HG03025 (cell line): Measurements from ENCODE around the gene UVSSA.
"Not testable (repeated sequence)": the region's sequence is repeated elsewhere in the genome, so short reads cannot be mapped to it uniquely, and the experiment has no call there.

Experiments used
- ATAC-seq: cut with Tn5 transposase; IDR thresholded peaks from one replicate; pipeline ENCODE4 v1.9.1; 2021; ENCODE audit warnings: mild to moderate bottlenecking, moderate library complexity; ENCODE audit not compliant: unreplicated experiment, low FRiP score

Gene UVSSA

DNA sequence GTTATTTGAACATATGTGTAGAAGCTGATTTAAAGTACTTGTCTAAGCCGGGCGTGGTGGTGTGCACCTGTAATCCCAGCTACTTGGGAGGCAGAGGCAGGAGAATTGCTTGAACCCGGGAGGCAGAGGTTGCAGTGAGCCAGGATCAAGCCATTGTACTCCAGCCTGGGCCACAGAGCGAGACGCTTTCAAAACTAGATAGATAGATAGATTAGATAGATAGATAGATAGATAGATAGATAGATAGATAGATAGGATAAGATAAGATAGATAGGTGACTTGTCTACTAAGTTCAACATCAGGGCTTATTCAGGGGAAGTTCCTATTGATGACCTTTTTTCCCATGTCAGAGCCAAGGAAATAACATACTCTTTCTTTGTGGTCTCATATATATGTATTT, 46.4 kb downstream of the UVSSA start:
- ATAC-seq, result not testable (repeated sequence)

DNA sequence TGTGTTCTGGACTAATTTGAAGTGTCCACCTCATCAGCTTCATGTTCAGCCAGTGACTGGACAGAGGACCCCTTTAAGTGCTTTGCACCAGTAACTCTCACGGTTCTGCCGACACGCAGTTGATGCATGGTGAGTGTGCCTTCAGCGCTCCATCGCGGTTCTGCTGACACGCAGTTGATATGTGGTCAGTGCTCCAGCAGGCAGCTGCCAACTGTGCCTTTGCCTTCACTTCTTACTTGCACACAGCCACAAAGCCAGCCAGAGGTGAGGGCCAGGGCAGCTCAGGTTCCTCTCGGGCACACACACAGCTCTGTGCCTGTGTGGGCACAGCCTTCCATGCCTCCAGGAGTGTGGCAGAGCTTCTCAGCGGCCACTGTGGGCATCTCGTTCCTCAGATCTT, 46.9 kb downstream of the UVSSA start:
- ATAC-seq, result no peak

DNA sequence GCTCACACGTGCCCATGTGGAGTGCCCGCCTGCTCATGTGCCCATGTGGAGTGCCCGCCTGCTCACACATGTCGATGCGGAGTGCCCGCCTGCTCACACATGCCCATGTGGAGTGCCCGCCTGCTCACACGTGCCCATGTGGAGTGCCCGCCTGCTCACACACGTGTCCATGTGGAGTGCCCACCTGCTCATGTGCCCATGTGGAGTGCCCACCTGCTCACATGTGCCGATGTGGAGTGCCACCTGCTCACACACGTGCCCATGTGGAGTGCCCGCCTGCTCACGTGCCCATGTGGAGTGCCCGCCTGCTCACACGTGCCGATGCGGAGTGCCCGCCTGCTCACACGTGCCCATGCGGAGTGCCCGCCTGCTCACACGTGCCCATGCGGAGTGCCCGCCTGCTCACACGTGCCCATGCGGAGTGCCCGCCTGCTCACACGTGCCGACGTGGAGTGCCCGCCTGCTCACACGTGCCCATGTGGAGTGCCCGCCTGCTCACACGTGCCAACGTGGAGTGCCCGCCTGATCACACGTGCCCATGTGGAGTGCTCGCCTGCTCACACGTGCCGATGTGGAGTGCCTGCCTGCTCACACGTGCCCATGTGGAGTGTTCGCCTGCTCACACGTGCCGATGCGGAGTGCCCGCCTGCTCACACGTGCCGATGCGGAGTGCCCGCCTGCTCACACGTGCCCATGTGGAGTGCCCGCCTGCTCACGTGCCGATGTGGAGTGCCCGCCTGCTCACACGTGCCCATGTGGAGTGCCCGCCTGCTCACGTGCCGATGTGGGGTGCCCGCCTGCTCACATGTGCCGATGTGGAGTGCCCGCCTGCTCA, 47.8 kb downstream of the UVSSA start:
- ATAC-seq, result not testable (repeated sequence)

DNA sequence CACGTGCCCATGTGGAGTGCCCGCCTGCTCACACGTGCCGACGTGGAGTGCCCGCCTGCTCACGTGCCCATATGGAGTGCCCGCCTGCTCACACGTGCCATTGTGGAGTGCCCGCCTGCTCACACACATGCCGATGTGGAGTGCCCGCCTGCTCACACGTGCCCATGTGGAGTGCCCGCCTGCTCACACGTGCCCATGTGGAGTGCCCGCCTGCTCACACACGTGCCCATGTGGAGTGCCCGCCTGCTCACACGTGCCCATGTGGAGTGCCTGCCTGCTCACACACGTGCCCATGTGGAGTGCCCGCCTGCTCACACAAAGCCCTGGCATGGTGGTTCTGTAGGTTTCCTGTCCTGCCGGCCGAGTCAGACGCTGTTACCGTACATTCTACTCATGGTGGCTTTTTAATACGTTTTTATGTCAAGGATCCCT, 48.4 kb downstream of the UVSSA start:
- ATAC-seq, result not testable (repeated sequence)

DNA sequence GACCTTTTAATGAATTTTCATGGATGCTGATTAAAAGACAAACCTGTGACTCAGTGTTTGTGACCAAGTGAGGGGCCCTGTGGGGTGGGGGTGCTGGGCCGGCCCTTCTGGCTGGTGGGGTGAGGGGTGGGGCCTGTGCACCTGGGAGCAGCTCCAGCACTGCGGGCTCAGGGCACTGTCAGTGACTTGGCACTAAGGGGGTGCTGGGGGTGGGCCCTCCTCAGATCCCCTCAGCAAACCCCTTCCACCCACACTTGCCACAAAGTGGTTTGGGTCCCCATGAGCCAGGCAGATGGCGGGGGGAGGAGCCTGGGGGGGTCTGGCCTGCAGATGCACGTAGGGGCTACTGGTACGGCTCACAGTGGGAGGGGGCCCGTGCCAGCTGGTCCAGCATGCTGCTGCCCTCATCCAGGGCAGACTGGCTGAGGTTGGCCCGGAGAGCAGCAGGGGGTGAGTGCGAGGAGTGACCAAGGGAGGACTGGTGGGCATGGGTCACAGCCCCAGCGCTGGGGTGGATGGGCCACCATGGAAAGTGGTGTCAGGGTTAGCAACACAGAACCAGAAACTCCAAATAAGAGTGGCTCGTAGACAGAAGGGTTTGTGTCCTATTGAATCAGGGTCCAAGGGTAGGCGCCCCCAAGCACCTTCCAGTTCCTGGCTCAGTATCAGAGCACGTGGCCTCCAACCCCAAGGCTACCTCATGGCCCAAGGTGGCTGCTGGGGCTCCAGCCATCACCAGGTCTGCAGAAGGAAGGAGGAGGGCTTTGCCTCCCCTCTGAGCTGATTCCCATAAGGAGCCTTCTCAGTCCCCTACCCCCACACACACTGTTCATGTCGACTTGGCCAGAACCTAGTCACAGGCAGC, 49.2 kb downstream of the UVSSA start:
- ATAC-seq, result no peak

DNA sequence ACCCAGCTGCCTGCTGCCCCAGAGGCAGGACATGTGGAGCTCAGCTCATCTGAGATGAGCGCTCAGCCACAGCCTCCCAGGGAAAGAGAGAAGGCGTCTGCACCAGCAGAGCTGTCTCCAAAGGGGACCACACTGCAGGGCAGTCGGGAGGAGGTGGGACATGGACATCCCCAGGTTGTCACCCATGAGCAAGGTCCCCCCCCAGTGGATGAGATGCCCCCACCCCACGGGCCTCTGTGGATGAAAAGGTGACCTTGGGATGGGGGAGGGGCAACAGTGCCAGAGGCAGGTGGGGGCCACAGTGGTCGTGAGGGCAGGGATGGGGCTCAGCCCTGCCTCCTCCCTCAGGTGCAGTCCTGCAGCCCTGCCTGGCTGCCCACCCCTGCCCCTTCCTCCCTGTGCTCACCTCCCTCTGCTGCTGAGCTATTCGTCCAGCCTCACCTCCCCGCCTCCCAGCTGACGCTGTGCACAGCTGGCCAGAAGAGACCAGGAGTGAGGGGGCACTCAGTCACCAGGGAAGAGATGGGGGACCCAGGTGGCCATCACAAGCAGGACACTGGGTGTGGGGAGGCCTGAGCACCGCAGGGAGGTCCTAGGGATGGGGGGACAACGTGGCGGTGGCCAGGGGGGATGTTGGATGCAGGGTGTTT, 49.9 kb downstream of the UVSSA start:
- no peak for ATAC-seq

DNA sequence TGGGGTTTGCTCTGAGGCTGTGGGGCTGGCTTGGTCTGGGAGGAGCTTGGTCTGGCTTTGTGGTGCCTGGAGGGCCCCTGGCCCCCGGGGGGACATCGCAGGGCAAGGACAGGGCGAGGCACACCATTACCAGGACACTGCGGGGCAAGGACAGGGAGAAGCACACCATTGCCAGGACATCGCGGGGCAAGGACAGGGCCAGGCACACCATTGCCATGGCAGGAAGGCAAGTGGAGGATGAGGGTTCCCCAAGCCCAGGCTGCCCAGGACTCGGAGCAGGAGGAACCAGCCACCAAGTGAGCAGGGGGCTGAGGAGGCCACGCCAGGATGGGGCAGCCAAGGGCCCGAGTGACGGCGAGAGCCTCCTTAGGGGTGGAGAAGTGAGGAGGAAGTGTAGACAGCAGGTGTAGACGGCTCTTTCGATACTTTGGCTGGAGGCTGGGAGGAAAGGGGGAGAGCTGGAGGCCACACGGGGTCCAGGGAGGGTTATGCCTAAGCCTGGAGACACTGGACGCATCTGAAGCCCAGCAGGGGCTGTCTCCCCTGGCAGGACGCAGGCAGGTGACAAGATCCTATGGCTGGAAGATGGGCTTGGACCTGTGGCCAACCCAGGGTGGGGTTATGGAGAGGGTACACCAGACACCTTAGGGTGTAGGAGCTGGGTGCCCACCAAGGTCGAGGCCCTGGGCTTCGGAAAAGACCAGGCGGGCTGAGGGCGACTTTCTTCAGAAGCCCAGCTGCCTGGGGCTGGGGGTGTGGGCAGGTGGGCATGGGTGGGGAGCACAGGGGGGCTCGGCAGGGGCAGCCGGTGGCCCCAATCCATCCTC, 51.9 kb downstream of the UVSSA start:
- ATAC-seq, result no peak

DNA sequence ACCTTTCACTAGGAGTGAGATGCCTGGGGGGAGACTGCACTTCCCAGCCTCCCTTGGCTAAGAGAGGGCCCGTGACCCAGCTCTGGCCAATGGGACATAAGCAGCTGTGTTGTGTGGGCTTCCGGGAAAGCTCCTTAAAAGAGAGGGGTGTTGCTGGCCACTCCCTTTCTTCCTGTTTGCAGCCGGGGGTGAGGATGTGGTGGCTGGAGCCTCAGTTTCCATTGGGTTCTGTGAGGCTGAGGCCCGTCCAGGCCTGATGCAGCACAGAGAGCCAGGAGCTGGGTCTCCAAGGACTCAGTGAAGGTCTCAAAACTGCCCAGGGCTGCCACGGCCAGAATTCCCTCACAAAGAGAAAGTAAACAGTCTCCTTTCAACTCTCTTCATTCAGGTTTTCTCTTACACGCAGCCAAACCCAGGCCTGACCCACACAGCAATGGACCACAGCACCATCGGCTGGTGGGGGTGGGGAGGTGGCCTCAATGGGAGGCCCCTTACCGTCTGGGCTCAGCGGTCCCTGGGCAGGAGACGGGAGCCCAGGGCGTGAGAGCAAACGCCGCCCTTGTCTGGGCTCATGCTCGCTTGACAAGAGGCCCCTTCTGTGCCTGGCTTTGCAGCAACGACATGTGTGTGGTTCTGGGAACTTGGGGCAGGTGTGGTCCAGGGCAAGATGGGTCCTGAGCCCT, 52.6 kb downstream of the UVSSA start:
- no peak for ATAC-seq

DNA sequence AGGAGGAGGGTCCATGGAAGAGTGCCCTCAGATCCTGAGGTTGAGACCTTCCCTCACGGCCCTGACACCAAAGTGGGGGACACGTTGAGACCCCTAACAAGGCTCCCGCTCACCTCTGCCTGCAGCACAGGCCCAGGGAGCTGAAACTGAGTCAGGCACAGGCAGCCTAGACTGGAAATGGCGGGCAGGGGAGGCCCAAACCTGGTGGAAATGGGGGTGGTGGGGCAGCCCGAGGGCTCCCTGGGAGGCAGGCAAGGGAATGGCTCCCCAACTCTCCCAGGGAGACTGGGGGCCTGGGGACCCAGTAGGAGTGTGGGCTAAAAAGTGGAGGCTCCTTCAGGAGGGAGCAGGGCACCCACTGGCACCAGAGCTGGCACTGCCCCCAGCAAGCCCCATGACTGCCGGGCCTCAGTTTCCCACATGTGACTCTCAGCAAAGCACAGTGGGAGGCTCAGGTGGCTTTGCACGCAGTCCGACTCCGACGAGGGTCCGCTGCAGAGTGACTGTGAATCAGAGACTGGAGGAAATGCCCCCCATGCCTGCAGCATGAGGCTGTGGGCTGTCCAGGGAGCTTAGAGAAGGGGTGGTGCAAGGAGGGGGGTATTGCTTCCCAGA, 53.3 kb downstream of the UVSSA start:
- no peak for ATAC-seq

- no peak for ATAC-seq
Measured at GRCh38 chr4:1400831-1401408, 53.9 kb downstream of the UVSSA start.

DNA sequence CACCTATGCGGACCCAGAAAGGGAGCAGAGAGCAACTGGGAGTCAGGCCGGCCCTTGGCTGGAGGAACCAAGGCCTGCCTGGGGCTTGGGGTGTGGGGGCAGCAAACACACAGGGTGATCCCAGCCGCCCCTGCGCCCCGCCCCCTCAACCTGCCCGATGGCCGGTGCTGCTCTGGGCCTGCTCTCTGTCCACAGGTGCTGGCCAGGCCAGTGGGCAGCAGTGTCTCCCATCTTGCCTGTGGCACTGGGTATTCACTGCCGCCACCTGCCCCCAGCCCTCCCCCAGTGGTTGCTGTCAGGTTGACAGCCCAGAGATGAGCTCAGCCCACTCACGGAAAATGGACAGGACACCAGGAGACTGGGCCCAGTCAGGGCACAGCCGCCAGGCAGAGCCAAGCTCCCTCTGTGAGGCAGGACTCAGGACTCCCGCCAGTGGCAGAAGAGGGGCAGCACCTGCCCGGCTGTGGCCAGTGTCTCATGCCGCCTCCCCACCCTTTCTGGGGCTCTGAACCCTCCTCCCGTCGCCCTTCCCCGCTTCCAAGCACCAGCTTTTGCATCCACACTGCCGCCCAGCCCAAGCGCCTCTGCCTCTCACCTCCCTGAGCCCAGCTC, 54.5 kb downstream of the UVSSA start:
- ATAC-seq, result no peak

GRCh38 chr4:1402021-1402515, 55.1 kb downstream of the UVSSA start:
- no peak for ATAC-seq

GRCh38 chr4:1402516-1403091, 55.6 kb downstream of the UVSSA start:
- ATAC-seq, result no peak

GRCh38 chr4:1403177-1403583, 56.2 kb downstream of the UVSSA start:
- ATAC-seq, result no peak

DNA sequence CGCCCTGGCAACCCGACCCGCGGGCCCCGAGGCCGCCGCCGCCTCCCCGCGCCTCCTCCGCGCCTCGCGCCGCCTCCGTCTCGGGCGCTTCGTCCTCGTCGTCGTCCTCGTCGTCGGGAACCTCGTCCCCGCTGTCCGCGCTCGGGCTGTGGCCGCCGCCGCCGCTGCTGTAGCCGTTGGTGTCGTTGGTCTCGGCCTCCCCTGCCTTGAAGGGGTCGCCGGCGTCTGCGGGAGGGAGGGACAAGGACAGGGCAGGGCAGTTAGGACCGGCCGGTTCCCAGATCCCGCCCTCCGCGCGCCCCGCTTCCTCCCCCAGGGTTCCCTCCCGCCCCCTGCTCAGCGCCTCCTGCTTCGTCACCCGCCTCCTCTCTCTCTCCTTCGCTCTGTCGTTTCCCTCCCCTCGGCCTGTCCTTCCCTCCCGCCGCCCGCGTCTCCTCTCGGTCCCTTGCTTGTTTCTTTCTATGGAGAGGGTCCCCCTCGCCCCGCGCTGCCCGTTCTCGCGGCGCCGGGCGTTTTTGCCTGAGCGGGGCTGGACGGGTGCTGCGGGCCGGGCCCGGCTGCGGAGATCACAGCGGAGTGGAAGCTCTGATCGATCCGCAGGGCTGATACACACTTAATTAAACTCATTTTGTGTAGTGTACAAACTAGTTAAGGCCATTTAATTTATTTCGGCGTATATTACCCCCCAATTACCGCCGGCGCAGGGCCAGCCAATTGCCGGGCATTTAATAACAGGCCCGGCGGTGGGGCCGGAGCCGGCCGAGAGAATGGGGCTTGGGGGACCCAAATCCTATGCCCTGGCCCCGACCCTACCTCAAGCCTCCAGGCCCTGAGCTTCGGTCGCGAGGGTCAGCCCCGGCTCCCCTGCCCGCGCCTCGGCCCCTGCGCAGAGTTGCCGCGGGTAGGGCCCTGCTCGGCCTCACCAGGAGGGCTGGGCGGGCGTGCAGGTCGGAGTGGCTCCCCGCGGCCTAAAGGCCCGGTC, 56.9 kb downstream of the UVSSA start:
- no peak for ATAC-seq

DNA sequence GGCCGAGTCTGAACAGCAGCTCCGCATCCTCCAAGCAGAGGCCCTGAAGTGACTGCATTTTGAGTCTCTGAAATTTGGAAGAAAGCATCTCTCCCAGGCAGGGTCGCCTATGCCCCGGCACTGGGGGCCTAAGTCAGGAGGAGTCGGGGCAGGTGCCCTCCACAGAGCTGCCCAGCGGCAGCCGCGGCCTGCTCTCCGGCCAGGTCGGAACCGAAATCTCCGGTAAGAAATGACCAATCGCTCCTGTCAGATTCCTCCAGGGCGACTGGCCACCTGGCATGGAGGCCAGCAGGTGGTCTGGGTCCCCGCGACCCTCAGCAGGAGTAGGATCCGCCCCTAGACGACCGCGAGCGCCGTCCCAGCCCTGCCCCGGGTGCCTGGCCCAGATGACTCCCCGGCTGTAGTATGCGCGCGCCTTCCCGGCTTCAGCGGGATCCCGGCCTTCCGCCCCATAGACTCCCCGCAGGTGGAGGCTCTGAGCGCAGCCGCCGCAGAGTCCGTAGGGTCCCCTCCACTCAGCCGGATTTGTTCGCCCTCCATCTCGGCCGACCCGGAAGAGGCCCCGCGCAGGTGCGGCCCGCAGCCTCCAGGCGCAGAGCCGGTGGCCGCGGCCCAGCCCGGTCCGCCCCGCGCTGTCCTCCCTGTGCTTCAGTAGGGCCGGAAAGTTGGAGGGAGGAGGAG, 57.7 kb downstream of the UVSSA start:
- ATAC-seq, result no peak
